MCF 10A (cell line): ENCODE measurements around the gene ANO6. TPM values are rescaled to one million over a fixed set of nuclear protein-coding genes. Genes with fewer than 3 reads are reported as not detected.
"Not testable (repeated sequence)": the region's sequence is repeated elsewhere in the genome, so short reads cannot be mapped to it uniquely, and the experiment has no call there.

Experiments
- BruUV-seq: library from RNA; stranded (reverse); fragments of 400-500 nt; replicated peaks from 2 replicates; lab custom pipeline; 2021; lab: Mats Ljungman, UMichigan
- CTCF ChIA-PET: fragments of 300-600 bp; sonication (Branson Sonifier 250); formaldehyde crosslinking; extraction: SDS; loops from one replicate; lab custom pipeline; 2021; ENCODE audit warnings: antibody characterized with exemption, inconsistent platforms; lab: Yijun Ruan, JAX
- POLR2A ChIA-PET: fragments of 300-600, 350-650 bp; sonication (Branson Sonifier 250); formaldehyde crosslinking; extraction: SDS; loops from one replicate; lab custom pipeline; 2020; ENCODE audit warnings: antibody characterized with exemption, inconsistent platforms; lab: Yijun Ruan, JAX
- DNase-seq: peaks from one replicate; pipeline ENCODE4 v3.0.0-alpha.2; 2018; ENCODE audit not compliant: unreplicated experiment
- H3K27ac Mint-ChIP-seq: one replicate; pipeline ENCODE4 v1.8.0; 2022; ENCODE audit warnings: mild to moderate bottlenecking, low read depth, mixed read lengths; ENCODE audit not compliant: unreplicated experiment
- H3K27me3 Mint-ChIP-seq: one replicate; pipeline ENCODE4 v1.8.0; 2022; ENCODE audit warnings: mixed read lengths; ENCODE audit not compliant: insufficient read depth, unreplicated experiment
- H3K36me3 Mint-ChIP-seq: one replicate; pipeline ENCODE4 v1.8.0; 2022; ENCODE audit warnings: mild to moderate bottlenecking, moderate library complexity, mixed read lengths; ENCODE audit not compliant: insufficient read depth, unreplicated experiment
- H3K4me1 Mint-ChIP-seq: one replicate; pipeline ENCODE4 v1.8.0; 2022; ENCODE audit warnings: mixed read lengths; ENCODE audit not compliant: insufficient read depth, unreplicated experiment
- H3K4me3 Mint-ChIP-seq: one replicate; pipeline ENCODE4 v1.8.0; 2022; ENCODE audit warnings: mild to moderate bottlenecking, moderate library complexity, mixed read lengths; ENCODE audit not compliant: unreplicated experiment
- H3K9me3 Mint-ChIP-seq: one replicate; pipeline ENCODE4 v1.8.0; 2022; ENCODE audit warnings: mixed read lengths; ENCODE audit not compliant: unreplicated experiment
- intact Hi-C: fragments of 100-400 bp; cut with micrococcal nuclease; formaldehyde crosslinking; loops from 2 replicates; pipeline ENCODE4 v1.14.1; 2022
- total RNA-seq: library from RNA; stranded (reverse); gene quantifications from 2 replicates; pipeline ENCODE4 v1.2.3, GENCODE V29; 2022
- TF ChIP-seq, protein P1 (sequence below): fragments of 200-600 bp; IDR thresholded peaks from one replicate; pipeline ENCODE4 v1.8.0; 2022; ENCODE audit warnings: antibody characterized with exemption, mild to moderate bottlenecking; ENCODE audit not compliant: unreplicated experiment

ANO6 gene
- total RNA-seq, 1 experiment from 2014 or later, result 25.4 TPM

DNA sequence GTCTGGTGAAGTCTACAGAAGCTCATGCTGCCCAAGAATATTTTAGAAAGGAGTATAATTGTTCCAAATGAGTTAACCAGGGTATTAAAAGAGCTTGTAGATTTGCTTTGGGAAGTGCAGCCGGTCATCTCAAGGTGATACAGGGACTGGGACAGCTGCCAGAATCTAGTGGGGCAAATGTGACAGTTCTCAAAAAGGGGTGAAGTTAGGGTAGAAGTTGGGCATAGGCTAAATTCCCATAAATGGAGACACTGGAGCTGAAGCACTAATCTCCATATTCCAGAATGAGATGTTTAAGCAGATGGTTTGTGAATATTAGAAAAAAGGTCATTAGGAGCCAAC is 94.7 kb downstream of the ANO6 start:
- DNase-seq, result no peak
- BruUV-seq, result no TSS peak
- no peaks in the 10 kb centered on the region for H3K27me3 Mint-ChIP-seq
- H3K36me3 Mint-ChIP-seq, result peaks cover 12% of the 10 kb centered on the region
- no peak overlapping the region for H3K4me3 Mint-ChIP-seq
- CTCF ChIA-PET, result interaction anchor here (1.6 to 1.9 kb wide), 2 partner anchors 9 to 78 kb away, joined by 8 to 12 read pairs; no protein-coding TSS in a partner anchor
- POLR2A ChIA-PET, result no interaction called here
- intact Hi-C loops, result no loop called here
- TF ChIP-seq, protein P1, sequence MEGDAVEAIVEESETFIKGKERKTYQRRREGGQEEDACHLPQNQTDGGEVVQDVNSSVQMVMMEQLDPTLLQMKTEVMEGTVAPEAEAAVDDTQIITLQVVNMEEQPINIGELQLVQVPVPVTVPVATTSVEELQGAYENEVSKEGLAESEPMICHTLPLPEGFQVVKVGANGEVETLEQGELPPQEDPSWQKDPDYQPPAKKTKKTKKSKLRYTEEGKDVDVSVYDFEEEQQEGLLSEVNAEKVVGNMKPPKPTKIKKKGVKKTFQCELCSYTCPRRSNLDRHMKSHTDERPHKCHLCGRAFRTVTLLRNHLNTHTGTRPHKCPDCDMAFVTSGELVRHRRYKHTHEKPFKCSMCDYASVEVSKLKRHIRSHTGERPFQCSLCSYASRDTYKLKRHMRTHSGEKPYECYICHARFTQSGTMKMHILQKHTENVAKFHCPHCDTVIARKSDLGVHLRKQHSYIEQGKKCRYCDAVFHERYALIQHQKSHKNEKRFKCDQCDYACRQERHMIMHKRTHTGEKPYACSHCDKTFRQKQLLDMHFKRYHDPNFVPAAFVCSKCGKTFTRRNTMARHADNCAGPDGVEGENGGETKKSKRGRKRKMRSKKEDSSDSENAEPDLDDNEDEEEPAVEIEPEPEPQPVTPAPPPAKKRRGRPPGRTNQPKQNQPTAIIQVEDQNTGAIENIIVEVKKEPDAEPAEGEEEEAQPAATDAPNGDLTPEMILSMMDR, result no peak
- no peaks in the 10 kb centered on the region for H3K4me1 Mint-ChIP-seq
- H3K9me3 Mint-ChIP-seq, result no peaks in the 10 kb centered on the region
- no peak overlapping the region for H3K27ac Mint-ChIP-seq

DNA sequence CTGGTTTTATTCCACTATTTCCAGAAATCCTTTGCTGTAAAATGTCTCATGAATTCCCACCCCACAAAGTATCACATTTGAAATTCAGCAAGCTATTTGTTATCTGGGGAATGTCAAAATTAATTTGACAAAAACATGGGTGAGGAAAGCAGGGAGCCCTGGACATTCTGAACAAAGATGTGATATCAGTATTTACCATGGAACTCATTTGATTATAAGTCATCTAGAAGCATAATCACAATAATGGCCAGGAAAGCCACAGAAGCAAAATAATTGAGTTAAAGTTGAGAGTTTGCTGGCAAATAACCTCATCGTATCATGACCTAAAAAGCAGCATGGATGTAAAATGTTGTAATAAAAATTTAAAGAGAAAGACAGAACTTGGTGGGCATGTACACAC is 96.1 kb downstream of the ANO6 start:
- no peaks in the 10 kb centered on the region for H3K4me1 Mint-ChIP-seq
- no TSS peak for BruUV-seq
- POLR2A ChIA-PET, result interaction anchor here (0.7 to 1.0 kb wide), 2 partner anchors 31 to 549 kb away, joined by 3 read pairs; no protein-coding TSS in a partner anchor

DNA sequence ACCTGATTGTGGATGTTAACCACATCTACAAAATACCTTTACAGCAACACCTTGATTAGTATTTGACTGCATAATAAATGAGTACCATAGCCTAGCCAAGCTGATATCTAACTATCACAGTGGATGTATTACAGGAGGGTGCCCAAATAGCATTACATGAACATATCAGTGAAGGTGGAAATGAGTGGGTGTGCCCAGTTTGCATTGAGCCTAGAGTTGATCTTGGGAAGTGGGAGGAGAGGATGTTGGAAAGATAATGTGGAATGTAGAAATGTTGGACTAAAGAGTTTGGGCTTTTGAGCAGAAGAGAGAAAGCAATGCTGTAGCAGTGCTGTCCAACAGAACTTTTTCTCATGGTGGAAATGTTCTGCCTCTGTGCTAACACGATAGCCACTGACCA is 98.9 kb downstream of the ANO6 start:
- Mint-ChIP-seq H3K4me1 (no peaks in the 10 kb centered on the region), H3K27ac (no peak overlapping the region), H3K9me3 (no peaks in the 10 kb centered on the region), H3K36me3 (peaks cover 14% of the 10 kb centered on the region), H3K27me3 (no peaks in the 10 kb centered on the region), H3K4me3 (no peak overlapping the region)
- no peak for DNase-seq
- TF ChIP-seq, protein P1, result no peak
- ChIA-PET CTCF (no interaction called here), POLR2A (no interaction called here)
- intact Hi-C loops, result no loop called here
- BruUV-seq, result no TSS peak

More for the DNA sequence above, 96.1 kb downstream of the ANO6 start:
- CTCF ChIA-PET, result no interaction called here
- no peaks in the 10 kb centered on the region for H3K27me3 Mint-ChIP-seq
- TF ChIP-seq, protein P1, result no peak
- no peak overlapping the region for H3K4me3 Mint-ChIP-seq
- intact Hi-C loops, result no loop called here
- peaks cover 14% of the 10 kb centered on the region for H3K36me3 Mint-ChIP-seq
- no peak overlapping the region for H3K27ac Mint-ChIP-seq
- no peak for DNase-seq
- H3K9me3 Mint-ChIP-seq, result no peaks in the 10 kb centered on the region

DNA sequence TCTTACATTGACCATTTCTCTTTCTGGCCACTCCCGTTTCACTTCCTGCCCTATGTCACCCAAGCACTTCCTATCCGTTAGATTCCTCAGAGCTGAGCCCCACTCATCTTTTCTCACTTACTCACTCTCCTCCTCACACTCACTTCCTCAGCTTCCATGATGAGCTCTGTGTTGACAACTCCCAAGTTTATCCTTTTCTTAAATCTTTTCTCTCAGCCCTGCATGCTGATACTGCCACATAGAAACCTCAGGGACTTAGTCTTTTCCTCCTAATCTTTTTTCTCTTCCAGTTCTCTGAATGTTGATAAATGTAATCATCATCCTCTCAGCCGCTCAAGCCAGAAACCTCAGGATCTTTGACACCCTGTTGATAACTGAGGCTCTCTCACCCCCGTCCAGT is 99.6 kb downstream of the ANO6 start:
- Mint-ChIP-seq H3K4me3 (no peak overlapping the region), H3K27me3 (no peaks in the 10 kb centered on the region), H3K4me1 (no peaks in the 10 kb centered on the region), H3K36me3 (peaks cover 14% of the 10 kb centered on the region), H3K27ac (no peak overlapping the region), H3K9me3 (no peaks in the 10 kb centered on the region)
- POLR2A ChIA-PET, result interaction anchor here (0.8 kb wide), 1 partner anchor 19 kb away, joined by 3 read pairs; no protein-coding TSS in a partner anchor
- CTCF ChIA-PET, result interaction anchor here (0.5 kb wide), 1 partner anchor 54 kb away, joined by 3 read pairs; no protein-coding TSS in a partner anchor
- no peak for DNase-seq
- BruUV-seq, result no TSS peak
- intact Hi-C loops, result no loop called here
- TF ChIP-seq, protein P1, result no peak

DNA sequence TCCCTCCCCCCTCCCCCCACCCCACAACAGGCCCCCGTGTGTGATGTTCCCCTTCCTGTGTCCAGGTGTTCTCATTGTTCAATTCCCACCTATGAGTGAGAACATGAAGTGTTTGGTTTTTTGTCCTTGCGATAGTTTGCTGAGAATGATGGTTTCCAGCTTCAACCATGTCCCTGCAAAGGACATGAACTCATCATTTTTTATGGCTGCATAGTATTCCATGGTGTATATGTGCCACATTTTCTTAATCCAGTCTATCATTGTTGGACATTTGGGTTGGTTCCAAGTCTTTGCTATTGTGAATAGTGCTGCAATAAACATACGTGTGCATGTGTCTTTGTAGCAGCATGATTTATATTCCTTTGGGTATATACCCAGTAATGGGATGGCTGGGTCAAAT is 101.4 kb downstream of the ANO6 start:
- H3K4me1 Mint-ChIP-seq, POLR2A ChIA-PET, H3K9me3 Mint-ChIP-seq, CTCF ChIA-PET, H3K27me3 Mint-ChIP-seq, H3K4me3 Mint-ChIP-seq, DNase-seq, BruUV-seq, intact Hi-C loops, H3K27ac Mint-ChIP-seq: not testable (repeated sequence)
- H3K36me3 Mint-ChIP-seq, result peaks cover 14% of the 10 kb centered on the region
